ENCODE measurements around the gene FAM3C.

FAM3C gene

GRCh38 chr7:121360564-121360963 is 35.5 kb downstream of the FAM3C start:
- H3K9ac ChIP-seq (ENCODE audit: low read length), result no peak overlapping the region
- no peaks in the 10 kb centered on the region for H3K4me1 ChIP-seq (ENCODE audit: low read length)
- no peak overlapping the region for H3K27ac ChIP-seq (ENCODE audit: low read length)
- no peaks in the 10 kb centered on the region for H3K9me3 ChIP-seq (replicated peaks; ENCODE audit: insufficient read depth, low read length)
- H2AFZ ChIP-seq (ENCODE audit: low read length), result no peak overlapping the region
- no peak for TF ChIP-seq EZH2 (optimal IDR thresholded peaks at IDR 0.05; ENCODE audit: low read depth, low read length)
- TF ChIP-seq CTCF (IDR thresholded peaks at IDR 0.05; ENCODE audit: low read length), result no peak
- no peak for TF ChIP-seq EZH2phosphoT487 (IDR thresholded peaks at IDR 0.05; ENCODE audit: low read length)
- no peaks in the 10 kb centered on the region for H3K9me2 ChIP-seq (replicated peaks; ENCODE audit: insufficient read depth, low read length)
- H3K79me2 ChIP-seq (ENCODE audit: low read length), result peaks cover 11% of the 10 kb centered on the region
- no peak for DNase-seq
- H3F3A ChIP-seq (ENCODE audit: insufficient read depth, low read length), result no peaks in the 10 kb centered on the region
- no peak overlapping the region for H3K4me2 ChIP-seq (ENCODE audit: low read depth, low read length)
- peaks cover 4% of the 10 kb centered on the region; the same call in 1 of the 2 replicates for H3K36me3 ChIP-seq (replicated peaks; ENCODE audit: insufficient read depth, low read length)
- no peaks in the 10 kb centered on the region for H3K27me3 ChIP-seq (replicated peaks; ENCODE audit: insufficient read depth, low read length)
- no peak overlapping the region for H3K4me3 ChIP-seq (ENCODE audit: low read length)
- no peaks in the 10 kb centered on the region for H4K20me1 ChIP-seq (ENCODE audit: insufficient read depth, low read length)

- no peak overlapping the region for H3K9ac ChIP-seq (ENCODE audit: low read length)
- no peaks in the 10 kb centered on the region for H3K9me2 ChIP-seq (replicated peaks; ENCODE audit: insufficient read depth, low read length)
- DNase-seq, result no peak
- H3K4me3 ChIP-seq (ENCODE audit: low read length), result no peak overlapping the region
- no peaks in the 10 kb centered on the region for H4K20me1 ChIP-seq (ENCODE audit: insufficient read depth, low read length)
- H3K4me2 ChIP-seq (ENCODE audit: low read depth, low read length), result no peak overlapping the region
- TF ChIP-seq EZH2 (optimal IDR thresholded peaks at IDR 0.05; ENCODE audit: low read depth, low read length), result no peak
- TF ChIP-seq EZH2phosphoT487 (IDR thresholded peaks at IDR 0.05; ENCODE audit: low read length), result no peak
- TF ChIP-seq CTCF (IDR thresholded peaks at IDR 0.05; ENCODE audit: low read length), result no peak
- no peaks in the 10 kb centered on the region for H3K4me1 ChIP-seq (ENCODE audit: low read length)
- peaks cover 5% of the 10 kb centered on the region; the same call in 1 of the 2 replicates for H3K36me3 ChIP-seq (replicated peaks; ENCODE audit: insufficient read depth, low read length)
- no peaks in the 10 kb centered on the region for H3K79me2 ChIP-seq (ENCODE audit: low read length)
- no peaks in the 10 kb centered on the region for H3F3A ChIP-seq (ENCODE audit: insufficient read depth, low read length)
- H3K27me3 ChIP-seq (replicated peaks; ENCODE audit: insufficient read depth, low read length), result no peaks in the 10 kb centered on the region
- no peak overlapping the region for H3K27ac ChIP-seq (ENCODE audit: low read length)
- H2AFZ ChIP-seq (ENCODE audit: low read length), result no peak overlapping the region
- H3K9me3 ChIP-seq (replicated peaks; ENCODE audit: insufficient read depth, low read length), result no peaks in the 10 kb centered on the region
Observed at GRCh38 chr7:121355574-121355973, 40.5 kb downstream of the FAM3C start.

GRCh38 chr7:121352323-121352722 is 43.8 kb downstream of the FAM3C start:
- Histone ChIP-seq H3K27ac (ENCODE audit: low read length) (no peak overlapping the region), H3K79me2 (ENCODE audit: low read length) (no peaks in the 10 kb centered on the region), H2AFZ (ENCODE audit: low read length) (no peak overlapping the region), H3K4me3 (ENCODE audit: low read length) (no peak overlapping the region), H3K36me3 (replicated peaks; ENCODE audit: insufficient read depth, low read length) (0 out of 2 replicates have a peak, but pooled peaks cover 4% of the 10 kb centered on the region), H3K9me3 (replicated peaks; ENCODE audit: insufficient read depth, low read length) (no peaks in the 10 kb centered on the region), H3K4me2 (ENCODE audit: low read depth, low read length) (no peak overlapping the region), H4K20me1 (ENCODE audit: insufficient read depth, low read length) (no peaks in the 10 kb centered on the region), H3F3A (ENCODE audit: insufficient read depth, low read length) (no peaks in the 10 kb centered on the region), H3K27me3 (replicated peaks; ENCODE audit: insufficient read depth, low read length) (no peaks in the 10 kb centered on the region), H3K9ac (ENCODE audit: low read length) (no peak overlapping the region), H3K9me2 (replicated peaks; ENCODE audit: insufficient read depth, low read length) (no peaks in the 10 kb centered on the region), H3K4me1 (ENCODE audit: low read length) (no peaks in the 10 kb centered on the region)
- no peak for DNase-seq
- TF ChIP-seq CTCF (IDR thresholded peaks at IDR 0.05; ENCODE audit: low read length) (no peak), EZH2 (optimal IDR thresholded peaks at IDR 0.05; ENCODE audit: low read depth, low read length) (no peak)

Data from MM.1S (cell line).